GM18526 (cell line): ENCODE results near the gene CDCP1.

Experiments used
- POLR2A ChIP-seq: IDR thresholded peaks from 3 replicates; pipeline ENCODE4 v1.6.1; 2011; ENCODE audit not compliant: insufficient read length; ENCODE audit errors: extremely low read depth

The CDCP1 gene

GRCh38 chr3:45054196-45054857, 91.9 kb downstream of the CDCP1 start:
- TF ChIP-seq POLR2A = no peak

GRCh38 chr3:45051685-45052084, 94.5 kb downstream of the CDCP1 start:
- TF ChIP-seq POLR2A = no peak

GRCh38 chr3:45049807-45050206, 96.4 kb downstream of the CDCP1 start:
- TF ChIP-seq POLR2A = no peak

- TF ChIP-seq POLR2A = no peak
Measured at GRCh38 chr3:45048244-45048643, 97.9 kb downstream of the CDCP1 start.

- no peak for TF ChIP-seq POLR2A
Measured at GRCh38 chr3:45043728-45044299, 102.4 kb downstream of the CDCP1 start.

GRCh38 chr3:45042162-45042561, 104.0 kb downstream of the CDCP1 start:
- TF ChIP-seq POLR2A = no peak

- TF ChIP-seq POLR2A = no peak
Measured at GRCh38 chr3:45041666-45042065, 104.5 kb downstream of the CDCP1 start.

GRCh38 chr3:45037720-45038455, 108.3 kb downstream of the CDCP1 start:
- TF ChIP-seq POLR2A = no peak

- TF ChIP-seq POLR2A = no peak
Measured at GRCh38 chr3:45035441-45036301, 110.5 kb downstream of the CDCP1 start.

DNA sequence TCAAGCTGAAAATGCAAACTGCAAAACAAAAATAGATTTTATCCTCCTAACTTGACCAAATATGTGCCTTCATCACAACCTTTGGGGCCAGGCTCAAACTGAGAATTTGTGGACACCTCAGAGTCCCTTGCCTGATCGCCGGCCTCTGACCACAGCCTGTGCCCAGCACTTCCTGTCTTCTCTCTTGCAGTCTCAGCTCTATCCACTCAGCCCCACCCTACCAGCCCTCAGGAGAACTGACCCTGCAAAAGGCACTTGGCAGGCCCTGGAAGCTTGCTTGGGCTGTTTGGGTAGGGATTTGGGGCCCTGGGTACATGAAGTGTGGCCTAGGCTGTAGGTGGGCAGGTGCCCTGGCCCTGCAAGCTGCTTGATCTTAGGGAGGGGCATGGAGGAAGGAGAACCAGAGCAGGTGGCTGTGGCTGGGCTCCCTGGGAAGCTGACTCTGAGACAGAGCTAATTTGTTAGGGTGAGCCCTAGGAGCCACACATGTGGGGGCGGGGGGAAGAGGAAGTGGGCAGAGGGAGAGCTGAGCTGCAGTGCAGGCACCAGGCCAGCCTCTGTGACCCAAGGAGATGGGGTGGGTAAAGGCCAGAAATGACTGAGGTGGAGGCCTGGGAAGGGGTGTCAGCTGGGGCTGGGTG, 111.4 kb downstream of the CDCP1 start:
- TF ChIP-seq POLR2A = no peak

DNA sequence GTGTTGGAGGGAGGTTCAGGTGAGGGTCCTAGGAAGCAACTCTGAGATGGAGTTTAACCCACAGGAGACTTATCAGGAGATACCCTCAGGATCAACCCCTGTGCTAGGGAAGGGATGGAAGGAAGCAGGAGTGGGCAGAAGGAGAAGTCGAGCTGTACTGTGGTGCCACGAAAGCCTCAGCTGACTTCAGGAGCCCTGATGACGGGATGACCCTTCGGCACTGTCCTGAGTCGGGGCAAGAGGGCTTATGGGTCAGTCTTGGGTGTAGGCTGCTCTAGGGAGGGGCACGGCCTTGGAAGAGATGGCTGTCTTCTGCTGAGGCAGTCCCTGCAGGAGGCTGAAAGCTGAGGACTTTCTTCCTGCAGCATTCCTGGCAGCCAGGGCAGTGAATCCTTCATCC, 112.4 kb downstream of the CDCP1 start:
- no peak for TF ChIP-seq POLR2A
